H9 (cell line): ENCODE results near the gene PDE7B. TPM values are rescaled to one million over a fixed set of nuclear protein-coding genes. Genes with fewer than 3 reads are reported as not detected.
A peak's percentile ranks its signal among the peaks of the same experiment; 100 is the strongest.

Source experiments
- DNase-seq: peaks from one replicate; pipeline ENCODE4 v3.0.0-alpha.2; 2017
- H2AFZ ChIP-seq: one replicate; pipeline ENCODE4 v1.6.1; 2013; ENCODE audit warnings: mild to moderate bottlenecking, low read length, control low read depth, moderate library complexity
- H2AK5ac ChIP-seq: 2 replicates; pipeline ENCODE4 v1.6.1; 2013; ENCODE audit warnings: low read length, control low read depth, mixed read lengths; ENCODE audit not compliant: insufficient read length
- H2BK120ac ChIP-seq: one replicate; pipeline ENCODE4 v1.6.1; 2013; ENCODE audit warnings: low read depth, mild to moderate bottlenecking, low read length, control low read depth, inconsistent platforms; ENCODE audit not compliant: poor library complexity, severe bottlenecking
- H2BK12ac ChIP-seq: 2 replicates; pipeline ENCODE4 v1.6.1; 2013; ENCODE audit warnings: low read length, control low read depth, mixed read lengths, low read depth; ENCODE audit not compliant: insufficient read length
- H2BK15ac ChIP-seq: 2 replicates; pipeline ENCODE4 v1.6.1; 2013; ENCODE audit warnings: low read depth, low read length, control low read depth
- H2BK20ac ChIP-seq: one replicate; pipeline ENCODE4 v1.6.1; 2013; ENCODE audit warnings: low read depth, mild to moderate bottlenecking, low read length, control low read depth, inconsistent platforms; ENCODE audit not compliant: poor library complexity, severe bottlenecking
- H2BK5ac ChIP-seq: 2 replicates; pipeline ENCODE4 v1.6.1; 2013; ENCODE audit warnings: low read length, control low read depth, mixed read lengths; ENCODE audit not compliant: insufficient read length
- H3K14ac ChIP-seq: 2 replicates; pipeline ENCODE4 v1.6.1; 2013; ENCODE audit warnings: low read length, control low read depth; ENCODE audit not compliant: insufficient read depth
- H3K18ac ChIP-seq: 2 replicates; pipeline ENCODE4 v1.6.1; 2013; ENCODE audit warnings: low read depth, mild to moderate bottlenecking, mixed read lengths, low read length, control low read depth; ENCODE audit not compliant: insufficient read length
- H3K23ac ChIP-seq: 2 replicates; pipeline ENCODE4 v1.6.1; 2013; ENCODE audit warnings: low read length, control low read depth, mixed read lengths, low read depth; ENCODE audit not compliant: insufficient read length
- H3K23me2 ChIP-seq: 2 replicates; pipeline ENCODE4 v1.6.1; 2013; ENCODE audit warnings: low read depth, mild to moderate bottlenecking, mixed read lengths, low read length, control low read depth; ENCODE audit not compliant: insufficient read length, poor library complexity, severe bottlenecking
- H3K27ac ChIP-seq: 2 replicates; pipeline ENCODE4 v1.5.1; 2013; ENCODE audit warnings: low read length, control low read depth, mixed read lengths, low read depth; ENCODE audit not compliant: insufficient read length
- H3K27me3 ChIP-seq: 2 replicates; pipeline ENCODE4 v1.6.1; 2013; ENCODE audit warnings: low read length, control low read depth, inconsistent platforms; ENCODE audit not compliant: insufficient read depth
- H3K4ac ChIP-seq: 2 replicates; pipeline ENCODE4 v1.6.1; 2013; ENCODE audit warnings: low read depth, mild to moderate bottlenecking, control low read depth, inconsistent platforms, low read length, moderate library complexity
- H3K4me1 ChIP-seq: 2 replicates; pipeline ENCODE4 v1.6.1; 2013; ENCODE audit warnings: low read length, control low read depth, inconsistent platforms; ENCODE audit not compliant: insufficient read depth
- H3K4me2 ChIP-seq: 2 replicates; pipeline ENCODE4 v1.6.1; 2013; ENCODE audit warnings: low read length, control low read depth, mixed read lengths; ENCODE audit not compliant: insufficient read length, insufficient read depth
- H3K56ac ChIP-seq: 2 replicates; pipeline ENCODE4 v1.6.1; 2013; ENCODE audit warnings: low read depth, mild to moderate bottlenecking, mixed read lengths, low read length, control low read depth; ENCODE audit not compliant: insufficient read length
- H3K79me1 ChIP-seq: 2 replicates; pipeline ENCODE4 v1.6.1; 2013; ENCODE audit warnings: low read depth, mild to moderate bottlenecking, moderate library complexity, low read length, control low read depth, inconsistent platforms; ENCODE audit not compliant: insufficient read depth, poor library complexity, severe bottlenecking
- H3K79me2 ChIP-seq: 2 replicates; pipeline ENCODE4 v1.6.1; 2013; ENCODE audit warnings: low read length, control low read depth, inconsistent platforms; ENCODE audit not compliant: insufficient read depth
- H3K9ac ChIP-seq: 2 replicates; pipeline ENCODE4 v1.6.1; 2013; ENCODE audit warnings: low read length, control low read depth, mixed read lengths; ENCODE audit not compliant: insufficient read length; ENCODE audit errors: extremely low read depth
- H3K9me3 ChIP-seq: one replicate; pipeline ENCODE4 v1.6.1; 2013; ENCODE audit warnings: low read depth, low read length, inconsistent platforms; ENCODE audit not compliant: control insufficient read depth
- H3T11ph ChIP-seq: one replicate; pipeline ENCODE4 v1.6.1; 2013; ENCODE audit warnings: mild to moderate bottlenecking, low read length, control low read depth, inconsistent platforms
- H4K20me1 ChIP-seq: one replicate; pipeline ENCODE4 v1.6.1; 2013; ENCODE audit not compliant: control insufficient read depth, insufficient read length, insufficient read depth
- H4K5ac ChIP-seq: 2 replicates; pipeline ENCODE4 v1.6.1; 2013; ENCODE audit warnings: low read depth, mild to moderate bottlenecking, mixed read lengths, low read length, control low read depth; ENCODE audit not compliant: insufficient read length
- H4K8ac ChIP-seq: replicated peaks from 2 replicates; pipeline ENCODE4 v1.6.1; 2013; ENCODE audit warnings: low read length, control low read depth, mixed read lengths, low read depth; ENCODE audit not compliant: insufficient read length
- H4K91ac ChIP-seq: 2 replicates; pipeline ENCODE4 v1.6.1; 2013; ENCODE audit warnings: low read depth, mild to moderate bottlenecking, moderate library complexity, mixed read lengths, low read length, control low read depth; ENCODE audit not compliant: insufficient read length
- H3K27ac Mint-ChIP-seq, 3 experiments: 2 replicates in 2 of 3; 3 replicates in 1 of 3; pipeline ENCODE4 v1.8.0; 2020 to 2021; ENCODE audit warnings: mixed read lengths in 3 of 3, mild to moderate bottlenecking in 1 of 3, moderate library complexity in 1 of 3
- H3K27me3 Mint-ChIP-seq: 2 replicates; pipeline ENCODE4 v1.8.0; 2021; ENCODE audit warnings: low read depth, mild to moderate bottlenecking, moderate library complexity, mixed read lengths
- H3K36me3 Mint-ChIP-seq, 3 experiments: 2 replicates in 2 of 3; 3 replicates in 1 of 3; pipeline ENCODE4 v1.8.0; 2020 to 2021; ENCODE audit warnings: low read depth in 3 of 3, mixed read lengths in 3 of 3; ENCODE audit not compliant: insufficient read depth in 1 of 3
- H3K4me1 Mint-ChIP-seq, 2 experiments: 2 replicates each; pipeline ENCODE4 v1.8.0; 2020; ENCODE audit warnings: mixed read lengths in 2 of 2
- H3K4me3 Mint-ChIP-seq, 2 experiments: 2 replicates in 1 of 2; 3 replicates in 1 of 2; pipeline ENCODE4 v1.8.0; 2020 to 2021; ENCODE audit warnings: mild to moderate bottlenecking in 2 of 2, mixed read lengths in 2 of 2, moderate library complexity in 1 of 2
- H3K9me3 Mint-ChIP-seq, 2 experiments: 2 replicates in 1 of 2; 3 replicates in 1 of 2; pipeline ENCODE4 v1.8.0; 2020; ENCODE audit warnings: mild to moderate bottlenecking in 2 of 2, mixed read lengths in 2 of 2, moderate library complexity in 1 of 2
- CTCF ChIP-seq: fragments of 200-600 bp; sonication (generic); conservative IDR thresholded peaks from 3 replicates; pipeline ENCODE4 v1.8.0; 2021; ENCODE audit warnings: antibody characterized with exemption, mild to moderate bottlenecking
- WGBS: extraction: QIAGEN DNeasy Blood & Tissue Kit; methylation state at CpG from one replicate; pipeline ENCODE4 v1.1.7; 2013; ENCODE audit warnings: missing lambda C conversion rate, low lambda C conversion rate, mixed read lengths; ENCODE audit not compliant: insufficient read length; ENCODE audit errors: extremely low coverage; 5-methylcytosine and 5-hydroxymethylcytosine counted together
- total RNA-seq: library from RNA; stranded (reverse); gene quantifications from 2 replicates; pipeline ENCODE4 v1.2.1, GENCODE V29; 2021

PDE7B gene
- total RNA-seq, 1 experiment from 2014 or later, result not detected

GRCh38 chr6:136072691-136073090 is 221.2 kb downstream of the PDE7B start:
- Mint-ChIP-seq H3K36me3 (no peaks in the 10 kb centered on the region; a peak in 1 of 7 replicates), H3K4me1 (peaks cover 15 to 16% of the 10 kb centered on the region in 2 experiments), H3K9me3 (no peaks in the 10 kb centered on the region), H3K27ac (peak overlapping the region in 1 of 3 experiments; percentile 47; a peak in 1 of 7 replicates), H3K27me3 (no peaks in the 10 kb centered on the region), H3K4me3 (no peak overlapping the region)
- H4K91ac ChIP-seq, result no peak overlapping the region
- H3T11ph ChIP-seq, result no peak overlapping the region
- no peak overlapping the region for H3K4ac ChIP-seq
- H2BK20ac ChIP-seq, result no peak overlapping the region
- no peak overlapping the region for H3K56ac ChIP-seq
- H3K27ac ChIP-seq, result no peak overlapping the region
- no peak overlapping the region for H4K5ac ChIP-seq
- no peak overlapping the region for H2BK12ac ChIP-seq
- no peaks in the 10 kb centered on the region for H3K79me2 ChIP-seq
- H2BK120ac ChIP-seq, result no peak overlapping the region
- H3K14ac ChIP-seq, result no peak overlapping the region
- no peak overlapping the region for H3K23ac ChIP-seq
- no peaks in the 10 kb centered on the region for H3K27me3 ChIP-seq
- TF ChIP-seq CTCF, result no peak
- DNase-seq, result no peak
- no peak overlapping the region for H2BK5ac ChIP-seq
- no peak overlapping the region for H2AK5ac ChIP-seq
- no peak overlapping the region for H2BK15ac ChIP-seq
- no peak overlapping the region for H3K18ac ChIP-seq
- H3K79me1 ChIP-seq, result no peaks in the 10 kb centered on the region
- no peaks in the 10 kb centered on the region for H4K20me1 ChIP-seq
- no peaks in the 10 kb centered on the region for H3K23me2 ChIP-seq
- H3K4me2 ChIP-seq, result no peak overlapping the region
- H3K4me1 ChIP-seq, result peaks cover 4% of the 10 kb centered on the region; the same call in 1 of the 2 replicates
- H3K9ac ChIP-seq, result no peak overlapping the region
- no peaks in the 10 kb centered on the region for H3K9me3 ChIP-seq
- H2AFZ ChIP-seq, result no peak overlapping the region
- no CpG with 5 or more reads among the region's 7 CpGs for WGBS
- no peak overlapping the region for H4K8ac ChIP-seq
